ENCODE results near the gene OR6S1. TPM values are rescaled to one million over a fixed set of nuclear protein-coding genes. Genes with fewer than 3 reads are reported as not detected.
A peak's percentile ranks its signal among the peaks of the same experiment; 100 is the strongest.
"Not testable (repeated sequence)": the region's sequence is repeated elsewhere in the genome, so short reads cannot be mapped to it uniquely, and the experiment has no call there.

OR6S1 gene
- total and polyA plus RNA-seq, 2 of the 8 experiments (the other 6 are each of a cell fraction or from before 2014, with no cell fraction given), result not detected

DNA sequence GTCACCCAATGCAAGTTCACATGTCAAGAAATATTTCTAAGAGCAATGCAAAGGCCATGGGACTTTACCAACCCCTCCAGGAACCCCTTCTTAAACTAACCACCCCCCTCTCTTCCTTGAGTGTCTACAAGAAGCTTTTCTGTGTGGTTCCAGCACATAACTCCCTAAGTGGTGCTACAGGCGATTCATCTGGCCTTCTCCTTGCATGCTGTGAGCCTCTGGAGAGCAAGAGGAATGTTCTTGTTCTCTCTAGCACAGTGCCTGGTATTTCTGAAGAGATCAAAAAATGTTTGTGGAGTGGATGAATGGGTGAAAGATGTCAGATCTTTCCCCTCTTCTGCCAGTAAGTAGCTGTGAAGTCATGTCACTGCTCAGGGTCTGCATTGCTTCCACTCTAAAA, 44.4 kb downstream of the OR6S1 start (continued):
- TF ChIP-seq CTCF (IDR thresholded peaks at IDR 0.05; ENCODE audit: control extremely low read depth in 1 of 3, insufficient read depth in 1 of 3, low read depth in 1 of 3, low read length in 3 of 3) (no peak), CREB1 (IDR thresholded peaks at IDR 0.05) (no peak), RNF2 (IDR thresholded peaks at IDR 0.05; ENCODE audit: borderline replicate concordance, low read depth, low read length, missing control alignments, poor library complexity, severe bottlenecking) (no peak), CBX8 (IDR thresholded peaks at IDR 0.05; ENCODE audit: borderline replicate concordance, low read depth, low read length) (no peak), SIX5 (IDR thresholded peaks at IDR 0.05; ENCODE audit: low read depth, low read length) (no peak), SAP30 (IDR thresholded peaks at IDR 0.05; ENCODE audit: insufficient read depth, insufficient replicate concordance, low read length) (no peak), SIRT6 (IDR thresholded peaks at IDR 0.05; ENCODE audit: low read length) (no peak)

- H3K4me3 ChIP-seq (ENCODE audit: extremely low read depth in 1 of 4, insufficient read depth in 2 of 4, low read depth in 3 of 4, low read length in 4 of 4); H2BK5ac ChIP-seq (ENCODE audit: low read depth, low read length); H2BK12ac ChIP-seq (ENCODE audit: low read depth, low read length); H3K4me1 ChIP-seq (replicated peaks in 1 of 4; ENCODE audit: control insufficient read depth in 3 of 4, insufficient read depth in 4 of 4, low read length in 3 of 4); POLR2A ChIA-PET (ENCODE audit: partially characterized antibody); H4K91ac ChIP-seq (replicated peaks; ENCODE audit: insufficient read length, low read length); H3K36me3 ChIP-seq (ENCODE audit: control insufficient read depth in 2 of 4, insufficient read depth in 4 of 4, low read length in 3 of 4); H3K79me1 ChIP-seq (ENCODE audit: low read depth, low read length); FAIRE-seq; H2BK15ac ChIP-seq (ENCODE audit: low read length); DNase-seq (ENCODE audit: low read depth in 1 of 2, low spot score in 2 of 2); H3K18ac ChIP-seq (ENCODE audit: extremely low read depth, low read length); H4K20me1 ChIP-seq (replicated peaks in 1 of 2; ENCODE audit: control insufficient read depth in 1 of 2, insufficient read depth in 2 of 2, low read length in 2 of 2); H3K4me2 ChIP-seq (ENCODE audit: insufficient read depth in 1 of 2, low read depth in 2 of 2, low read length in 2 of 2); H4K8ac ChIP-seq (ENCODE audit: extremely low read depth, insufficient read depth, low read length); H2BK120ac ChIP-seq (replicated peaks; ENCODE audit: low read depth, low read length); H3K14ac ChIP-seq (ENCODE audit: insufficient read length); H2AK5ac ChIP-seq (ENCODE audit: low read depth, low read length); H4K5ac ChIP-seq (ENCODE audit: insufficient read length, low read depth, low read length); H3K79me2 ChIP-seq (ENCODE audit: control insufficient read depth in 1 of 2, insufficient read depth in 2 of 2, low read length in 2 of 2); H3K23ac ChIP-seq (ENCODE audit: insufficient read length); H3K9ac ChIP-seq (replicated peaks in 1 of 4; ENCODE audit: extremely low read depth in 1 of 4, low read depth in 3 of 4, low read length in 3 of 4); H3K56ac ChIP-seq (replicated peaks; ENCODE audit: insufficient read length, low read depth, low read length); H3K27me3 ChIP-seq (replicated peaks in 1 of 4; ENCODE audit: control insufficient read depth in 3 of 4, extremely low read depth in 1 of 4, insufficient read depth in 3 of 4, low read length in 3 of 4); H3K27ac ChIP-seq (ENCODE audit: low read depth, low read length); H2BK20ac ChIP-seq (ENCODE audit: low read length); H3K23me2 ChIP-seq (ENCODE audit: low read depth, low read length); H3K9me3 ChIP-seq (ENCODE audit: insufficient read depth in 2 of 2, low read depth in 1 of 2, low read length in 1 of 2); H3K4ac ChIP-seq (replicated peaks; ENCODE audit: insufficient read length, low read depth, low read length): not testable (repeated sequence)
- peak overlapping the region; percentile 11; the same call in 1 of the 2 replicates for H2AFZ ChIP-seq (ENCODE audit: low read length)
- CTCF ChIA-PET (ENCODE audit: partially characterized antibody), result interaction anchor here (0.6 to 1.2 kb wide), 2 partner anchors 59 to 87 kb away, joined by 3 read pairs; no protein-coding TSS in a partner anchor
- WGBS, 2 experiments (ENCODE audit: extremely low coverage in 1 of 2, insufficient coverage in 1 of 2, insufficient read length in 1 of 2, insufficient replicate concordance in 2 of 2, low coverage in 1 of 2, low lambda C conversion rate in 2 of 2, missing lambda C conversion rate in 1 of 2), result 90% methylated on average over 3 of the region's 3 CpGs; no CpG with 5 or more reads in 1 of the 2 experiments
Measured at GRCh38 chr14:20595726-20596125, 45.8 kb downstream of the OR6S1 start.
